ENCODE results near the gene RIC1.
"Not testable (repeated sequence)": the region's sequence is repeated elsewhere in the genome, so short reads cannot be mapped to it uniquely, and the experiment has no call there.

RIC1 gene

DNA sequence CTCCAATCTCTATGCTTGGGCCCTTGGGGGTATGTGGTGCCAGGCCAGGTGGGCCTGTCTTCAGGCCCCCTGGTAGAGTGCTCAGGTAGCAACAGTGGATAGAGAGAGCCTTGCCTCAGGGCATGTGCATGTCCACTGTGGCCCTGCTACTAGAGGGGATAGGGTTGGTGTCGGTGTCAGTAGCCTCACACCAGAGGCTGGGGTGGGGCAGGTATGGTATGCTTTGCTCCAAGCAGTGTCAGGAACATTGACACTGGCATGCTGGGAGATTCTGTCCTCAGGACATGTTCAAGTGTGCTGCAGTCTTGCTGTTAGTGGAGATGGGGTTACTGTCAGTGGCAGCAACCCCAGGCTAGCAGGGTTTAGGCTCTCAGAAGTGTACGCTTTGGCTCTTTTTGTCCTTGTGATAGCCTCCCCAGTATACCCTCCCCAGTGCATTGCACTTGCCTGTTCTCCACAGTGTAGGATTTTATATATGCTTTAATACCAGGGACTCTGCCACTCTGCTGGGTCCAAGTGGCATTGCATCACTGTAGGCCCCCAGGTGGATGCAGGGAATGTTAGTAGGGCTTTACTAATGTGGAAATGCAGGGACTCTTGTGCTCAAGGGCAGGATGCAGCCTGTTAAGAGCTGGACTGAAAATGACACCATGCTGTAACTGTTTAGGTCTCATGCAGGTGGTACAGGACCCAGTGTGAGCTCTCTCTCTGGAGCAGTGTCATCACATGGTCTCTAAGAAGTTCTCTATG is 21.6 kb downstream of the RIC1 start:
- Histone ChIP-seq H3K27ac (replicated peaks) (no peak overlapping the region), H3K4me3 (replicated peaks; ENCODE audit: insufficient read depth, low read length) (no peak overlapping the region), H3K27me3 (ENCODE audit: insufficient read depth, poor library complexity, severe bottlenecking) (no peaks in the 10 kb centered on the region)
- TF ChIP-seq SPI1 (IDR thresholded peaks at IDR 0.05; ENCODE audit: borderline replicate concordance, low read depth) (no peak), POLR2AphosphoS5 (IDR thresholded peaks at IDR 0.05; ENCODE audit: low read depth) (no peak), REST (IDR thresholded peaks at IDR 0.05; ENCODE audit: insufficient replicate concordance, low read depth) (no peak), GABPA (IDR thresholded peaks at IDR 0.05; ENCODE audit: low read depth) (no peak)
- DNase-seq (ENCODE audit: low read depth in 1 of 2, low spot score in 1 of 2), result no peak

DNA sequence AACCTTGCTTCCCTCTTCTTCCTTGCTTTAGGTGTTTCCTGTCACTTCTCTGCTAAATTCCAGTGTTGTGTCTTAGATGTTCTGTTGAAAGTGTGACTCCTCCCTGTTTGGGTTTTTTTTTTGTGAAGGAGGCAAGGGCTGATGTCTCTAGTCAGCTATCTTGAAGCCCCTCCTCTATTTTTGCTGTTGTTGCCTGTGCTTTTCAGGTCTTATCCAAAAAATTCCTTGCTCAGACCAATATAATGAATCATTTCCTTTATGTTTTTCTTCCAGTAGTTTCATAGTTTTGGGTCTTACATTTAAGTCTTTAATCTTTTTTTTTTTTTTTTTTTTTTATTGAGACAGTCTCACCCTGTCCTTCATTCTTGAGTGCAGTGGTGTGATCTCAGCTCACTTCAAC is 22.3 kb downstream of the RIC1 start:
- Histone ChIP-seq H3K27ac (replicated peaks) (no peak overlapping the region), H3K4me3 (replicated peaks; ENCODE audit: insufficient read depth, low read length) (no peak overlapping the region), H3K27me3 (ENCODE audit: insufficient read depth, poor library complexity, severe bottlenecking) (no peaks in the 10 kb centered on the region)
- no peak for DNase-seq (ENCODE audit: low read depth in 1 of 2, low spot score in 1 of 2)
- no peak for TF ChIP-seq POLR2AphosphoS5 (IDR thresholded peaks at IDR 0.05; ENCODE audit: low read depth)
- no peak for TF ChIP-seq CTCF (IDR thresholded peaks at IDR 0.05; ENCODE audit: insufficient read depth, low read length)
- TF ChIP-seq SPI1 (IDR thresholded peaks at IDR 0.05; ENCODE audit: borderline replicate concordance, low read depth), result no peak
- no peak for TF ChIP-seq GABPA (IDR thresholded peaks at IDR 0.05; ENCODE audit: low read depth)
- TF ChIP-seq REST (IDR thresholded peaks at IDR 0.05; ENCODE audit: insufficient replicate concordance, low read depth), result no peak

GRCh38 chr9:5652821-5653220 is 23.9 kb downstream of the RIC1 start:
- no peak overlapping the region for H3K27ac ChIP-seq (replicated peaks)
- TF ChIP-seq CTCF (IDR thresholded peaks at IDR 0.05; ENCODE audit: insufficient read depth, low read length), result no peak
- no peak for TF ChIP-seq POLR2AphosphoS5 (IDR thresholded peaks at IDR 0.05; ENCODE audit: low read depth)
- TF ChIP-seq GABPA (IDR thresholded peaks at IDR 0.05; ENCODE audit: low read depth), result no peak
- TF ChIP-seq REST (IDR thresholded peaks at IDR 0.05; ENCODE audit: insufficient replicate concordance, low read depth), result no peak
- no peak for TF ChIP-seq SPI1 (IDR thresholded peaks at IDR 0.05; ENCODE audit: borderline replicate concordance, low read depth)
- no peak for DNase-seq (ENCODE audit: low read depth in 1 of 2, low spot score in 1 of 2)
- no peak overlapping the region for H3K4me3 ChIP-seq (replicated peaks; ENCODE audit: insufficient read depth, low read length)
- H3K27me3 ChIP-seq (ENCODE audit: insufficient read depth, poor library complexity, severe bottlenecking), result no peaks in the 10 kb centered on the region

- not testable (repeated sequence) for H3K27me3 ChIP-seq (ENCODE audit: insufficient read depth, poor library complexity, severe bottlenecking); H3K4me3 ChIP-seq (replicated peaks; ENCODE audit: insufficient read depth, low read length); DNase-seq (ENCODE audit: low read depth in 1 of 2, low spot score in 1 of 2); H3K27ac ChIP-seq (replicated peaks)
Measured at GRCh38 chr9:5662804-5663203, 33.9 kb downstream of the RIC1 start.

Measured in HL-60 (cell line).